Fibroblast of lung (primary cell): ENCODE measurements around the gene KCNMA1. TPM values are rescaled to one million over a fixed set of nuclear protein-coding genes. Genes with fewer than 3 reads are reported as not detected.

Source experiments
- DNase-seq, 2 donors: peaks; one replicate each; pipeline versions ENCODE4 v3.0.0 to v3.0.0-alpha.2; 2010; ENCODE audit warnings: low read depth in 2 of 2
- H2AFZ ChIP-seq: 2 replicates; pipeline ENCODE4 v1.5.1; 2012; ENCODE audit warnings: low read length, control low read depth, inconsistent platforms
- H3K27ac ChIP-seq: 2 replicates; pipeline ENCODE4 v1.5.1; 2011; ENCODE audit warnings: low read length, control low read depth; ENCODE audit not compliant: insufficient read depth
- H3K27me3 ChIP-seq: 2 replicates; pipeline ENCODE4 v1.5.1; 2011; ENCODE audit warnings: mild to moderate bottlenecking, low read length; ENCODE audit not compliant: control insufficient read depth, insufficient read depth
- H3K36me3 ChIP-seq: 2 replicates; pipeline ENCODE4 v1.5.1; 2011; ENCODE audit warnings: low read length; ENCODE audit not compliant: control insufficient read depth, insufficient read depth
- H3K4me1 ChIP-seq: 2 replicates; pipeline ENCODE4 v1.5.1; 2011; ENCODE audit warnings: low read length; ENCODE audit not compliant: control insufficient read depth, insufficient read depth; ENCODE audit errors: extremely low read depth
- H3K4me2 ChIP-seq: 2 replicates; pipeline ENCODE4 v1.5.1; 2011; ENCODE audit warnings: low read length, control low read depth; ENCODE audit not compliant: insufficient read depth; ENCODE audit errors: extremely low read depth
- H3K4me3 ChIP-seq, 4 experiments: fragments of 200-600 bp in 1 of 4; sonication (generic) in 1 of 4; replicated peaks in 1 of 4; 2 replicates each; pipeline ENCODE4 v1.5.1; 2011 to 2016; ENCODE audit warnings: low read length in 4 of 4, low read depth in 3 of 4, mild to moderate bottlenecking in 3 of 4, control low read depth in 2 of 4, inconsistent platforms in 1 of 4, mixed read lengths in 1 of 4; ENCODE audit not compliant: insufficient read depth in 1 of 4; ENCODE audit errors: control extremely low read depth in 1 of 4
- H3K79me2 ChIP-seq: 2 replicates; pipeline ENCODE4 v1.5.1; 2012; ENCODE audit warnings: mild to moderate bottlenecking, low read length, inconsistent platforms; ENCODE audit not compliant: control insufficient read depth, insufficient read depth
- H3K9ac ChIP-seq: 2 replicates; pipeline ENCODE4 v1.5.1; 2011; ENCODE audit warnings: mild to moderate bottlenecking, low read length, control low read depth; ENCODE audit not compliant: insufficient read depth
- H3K9me3 ChIP-seq: 2 replicates; pipeline ENCODE4 v1.5.1; 2012; ENCODE audit warnings: low read depth, low read length; ENCODE audit not compliant: control insufficient read depth, insufficient read depth
- H4K20me1 ChIP-seq: 2 replicates; pipeline ENCODE4 v1.5.1; 2011; ENCODE audit warnings: low read length; ENCODE audit not compliant: control insufficient read depth, insufficient read depth; ENCODE audit errors: extremely low read depth
- CTCF ChIP-seq, 2 donors: IDR thresholded peaks in 1 of 2; conservative IDR thresholded peaks in 1 of 2; 1 replicate in 1 of 2; 2 replicates in 1 of 2; pipeline ENCODE4 v1.5.1; 2011 to 2012; ENCODE audit warnings: low read length in 2 of 2, control low read depth in 1 of 2, inconsistent platforms in 1 of 2, low read depth in 1 of 2, mild to moderate bottlenecking in 1 of 2
- EZH2 ChIP-seq: IDR thresholded peaks from 2 replicates; pipeline ENCODE4 v1.5.1; 2012; ENCODE audit warnings: low read length, control low read depth, mild to moderate bottlenecking; ENCODE audit errors: missing control alignments
- polyA plus RNA-seq, 2 donors: library from polyadenylated mRNA; depleted of rRNA in 1 of 2; stranded (reverse) in 1 of 2; unstranded in 1 of 2; fragments of >200 nt; gene quantifications; 2 replicates each; pipeline ENCODE4 v1.2.1, GENCODE V29; 2011 to 2012; ENCODE audit warnings: missing spikeins in 1 of 2
- total RNA-seq: library from RNA; depleted of rRNA; stranded (reverse); fragments of >200 nt; gene quantifications from 2 replicates; pipeline ENCODE4 v1.2.1, GENCODE V29; 2014

Gene KCNMA1
- total and polyA plus RNA-seq, 2 donors (not counting 1 experiment from before 2014, with no cell fraction given) = 31.0 to 138 TPM

- Histone ChIP-seq H3K27me3 (no peaks in the 10 kb centered on the region), H3K36me3 (no peaks in the 10 kb centered on the region), H3K27ac (no peak overlapping the region), H3K9me3 (no peaks in the 10 kb centered on the region), H3K79me2 (peaks cover 11% of the 10 kb centered on the region), H3K4me1 (peaks cover 28% of the 10 kb centered on the region), H3K4me3 (no peak overlapping the region), H3K4me2 (peak overlapping the region; percentile 36), H4K20me1 (no peaks in the 10 kb centered on the region), H2AFZ (no peak overlapping the region), H3K9ac (no peak overlapping the region)
- DNase-seq = no peak
- TF ChIP-seq EZH2 (no peak), CTCF (conservative IDR thresholded peaks at IDR 0.05 in 1 of 2, IDR thresholded peaks at IDR 0.05 in 1 of 2; ENCODE audit: low read depth in 1 of 2, low read length in 2 of 2) (no peak)
These were observed 126.0 kb downstream of the KCNMA1 start for GRCh38 chr10:77511498-77512218.

- H3K79me2 ChIP-seq = peaks cover 11% of the 10 kb centered on the region
- DNase-seq = no peak
- H4K20me1 ChIP-seq = no peaks in the 10 kb centered on the region
- no peaks in the 10 kb centered on the region for H3K9me3 ChIP-seq
- no peak overlapping the region for H2AFZ ChIP-seq
- no peaks in the 10 kb centered on the region for H3K36me3 ChIP-seq
- H3K9ac ChIP-seq = no peak overlapping the region
- no peaks in the 10 kb centered on the region for H3K27me3 ChIP-seq
- H3K4me2 ChIP-seq = no peak overlapping the region
- H3K27ac ChIP-seq = no peak overlapping the region
- no peak for TF ChIP-seq EZH2
- TF ChIP-seq CTCF (conservative IDR thresholded peaks at IDR 0.05 in 1 of 2, IDR thresholded peaks at IDR 0.05 in 1 of 2; ENCODE audit: low read depth in 1 of 2, low read length in 2 of 2) = no peak
- H3K4me3 ChIP-seq = no peak overlapping the region
- peaks cover 28% of the 10 kb centered on the region for H3K4me1 ChIP-seq
These were observed 126.9 kb downstream of the KCNMA1 start for GRCh38 chr10:77510695-77511094.

GRCh38 chr10:77510294-77510693 is 127.3 kb downstream of the KCNMA1 start:
- Histone ChIP-seq H3K4me1 (peaks cover 28% of the 10 kb centered on the region), H3K27ac (no peak overlapping the region), H3K4me3 (no peak overlapping the region), H2AFZ (no peak overlapping the region), H3K9ac (no peak overlapping the region), H3K4me2 (no peak overlapping the region), H3K27me3 (no peaks in the 10 kb centered on the region), H4K20me1 (no peaks in the 10 kb centered on the region), H3K9me3 (no peaks in the 10 kb centered on the region), H3K36me3 (no peaks in the 10 kb centered on the region), H3K79me2 (peaks cover 11% of the 10 kb centered on the region)
- DNase-seq = no peak
- TF ChIP-seq CTCF (conservative IDR thresholded peaks at IDR 0.05 in 1 of 2, IDR thresholded peaks at IDR 0.05 in 1 of 2; ENCODE audit: low read depth in 1 of 2, low read length in 2 of 2) (no peak), EZH2 (no peak)
